GM12891 (cell line): ENCODE data around the gene HDAC4.

Experiments used
- POLR2A ChIP-seq: IDR thresholded peaks from 2 replicates; pipeline ENCODE4 v1.6.1; 2011; ENCODE audit warnings: low read depth, low read length, control low read depth
- POLR2AphosphoS5 ChIP-seq: IDR thresholded peaks from 2 replicates; pipeline ENCODE4 v1.6.1; 2011; ENCODE audit warnings: low read depth, low read length, control low read depth

DNA sequence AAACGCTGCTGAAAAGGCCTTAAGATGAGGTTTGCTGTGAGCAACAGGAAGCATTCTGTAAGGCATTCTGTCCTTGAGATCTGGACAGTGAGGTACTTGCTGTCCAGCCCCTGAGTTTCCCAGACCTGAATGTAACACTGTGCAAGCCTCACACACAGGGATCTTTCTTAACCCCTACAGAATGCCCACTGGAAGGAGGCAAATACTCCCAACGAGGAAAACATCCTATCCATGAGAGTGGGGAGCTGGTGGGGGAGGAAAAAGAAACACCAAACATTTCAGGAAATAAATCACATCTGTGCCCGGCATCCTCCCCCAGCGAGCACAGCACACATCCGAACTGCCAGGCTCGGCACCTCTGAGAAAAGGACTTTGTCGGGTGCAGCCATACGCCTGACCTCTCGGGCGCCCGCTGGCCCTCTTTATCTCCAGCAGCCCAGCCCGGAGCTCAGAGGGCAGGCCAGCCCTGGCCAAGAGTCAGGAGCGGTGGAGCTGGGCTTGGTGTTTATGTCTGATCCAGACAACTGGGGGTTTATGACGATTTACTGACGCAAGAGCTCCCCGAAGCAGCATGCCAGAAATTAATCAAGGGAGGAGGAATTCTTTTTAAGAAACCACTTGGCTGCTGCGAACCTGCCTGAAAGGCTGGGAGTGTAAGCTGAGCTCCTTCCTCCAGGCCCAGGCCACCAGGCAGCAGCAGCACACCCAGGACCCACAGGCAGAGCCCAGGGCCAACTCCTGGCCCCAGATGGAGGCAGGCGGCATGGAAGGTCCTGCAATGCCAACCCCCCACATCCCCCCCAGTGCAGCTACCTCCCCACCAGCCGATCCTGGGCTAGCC, 72.2 kb downstream of the HDAC4 start:
- TF ChIP-seq POLR2AphosphoS5 (no peak), POLR2A (no peak)
